Stimulated activated CD8-positive, alpha-beta memory T cell treated with anti-CD3 and anti-CD28 coated beads, Interleukin-4, amount 100 ng/mL, for 1 hour (primary cell): ENCODE measurements around the gene SEMA5A.

Experiments
- DNase-seq, 2 donors: peaks; one replicate each; pipeline ENCODE4 v3.0.0-alpha.2; 2020; ENCODE audit warnings: low read depth in 2 of 2, low spot score in 1 of 2

The SEMA5A gene

DNA sequence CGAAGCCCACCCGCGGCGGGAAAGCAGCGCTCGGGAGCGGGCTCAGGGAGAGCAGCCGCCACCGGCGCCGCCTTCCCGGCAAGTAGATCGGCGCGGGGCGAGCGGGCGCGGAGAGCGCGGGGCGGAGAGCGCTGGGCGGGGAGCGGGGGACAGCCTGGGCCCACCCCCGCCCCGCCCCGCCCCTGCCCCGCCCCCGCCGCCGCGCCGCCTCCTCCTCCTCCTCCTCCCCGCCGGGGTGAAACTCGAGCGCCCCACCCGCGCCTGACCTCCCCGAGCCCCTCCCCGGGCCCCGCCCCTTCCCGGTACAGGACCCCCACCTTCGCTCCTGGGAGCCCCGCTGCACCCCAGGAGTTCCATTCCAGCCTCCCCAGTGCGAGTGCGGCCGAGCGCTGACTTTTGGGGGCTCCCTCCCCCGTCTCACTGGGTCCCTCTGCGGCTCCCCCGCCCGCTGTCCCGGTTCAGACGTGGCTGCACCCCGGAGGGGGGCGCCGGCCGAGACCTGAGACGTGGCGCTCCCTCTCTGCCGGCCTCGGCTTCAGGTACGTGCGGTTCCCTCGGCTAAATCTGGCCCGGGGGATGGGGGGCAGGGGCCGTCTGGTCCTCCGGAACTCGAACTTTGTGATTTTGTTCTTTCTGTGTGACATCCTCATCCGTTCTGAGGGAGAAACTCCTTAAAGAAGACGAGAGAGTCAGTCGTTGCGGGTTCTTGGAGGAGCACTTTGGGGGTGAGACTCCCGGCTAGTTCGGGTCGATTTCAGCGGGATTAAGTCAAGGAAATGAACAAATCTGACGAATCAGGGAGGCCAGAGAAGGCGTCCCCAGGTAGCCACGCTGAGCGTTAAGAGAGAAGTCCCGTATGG lies at the start of gene SEMA5A:
Gene SEMA5A (minus strand): TSS at position 84 of the 860 bp plus-strand sequence. CDS start 166,129 bp downstream, outside the sequence.
- peak in 1 of 2 donors; percentile 1 for DNase-seq

DNA sequence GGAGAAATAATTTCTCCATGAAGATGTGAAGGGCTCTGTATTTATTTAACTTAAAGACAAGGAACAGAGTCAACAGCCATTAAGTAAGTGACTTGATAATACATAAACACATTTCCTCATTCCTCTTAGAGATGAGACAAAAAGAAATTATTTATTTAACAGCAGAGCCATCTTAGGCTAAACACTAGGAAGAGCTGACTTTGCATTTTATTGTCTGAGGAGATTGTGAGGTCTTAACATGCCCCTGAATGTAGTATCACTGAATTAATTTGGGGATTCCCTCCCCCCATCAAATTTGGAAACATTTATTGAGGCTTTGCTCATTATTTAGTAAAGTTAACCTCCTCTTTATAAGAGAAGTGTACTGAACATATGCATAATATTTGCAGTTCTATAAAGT lies 49.0 kb upstream of the SEMA5A start:
- no peak for DNase-seq

DNA sequence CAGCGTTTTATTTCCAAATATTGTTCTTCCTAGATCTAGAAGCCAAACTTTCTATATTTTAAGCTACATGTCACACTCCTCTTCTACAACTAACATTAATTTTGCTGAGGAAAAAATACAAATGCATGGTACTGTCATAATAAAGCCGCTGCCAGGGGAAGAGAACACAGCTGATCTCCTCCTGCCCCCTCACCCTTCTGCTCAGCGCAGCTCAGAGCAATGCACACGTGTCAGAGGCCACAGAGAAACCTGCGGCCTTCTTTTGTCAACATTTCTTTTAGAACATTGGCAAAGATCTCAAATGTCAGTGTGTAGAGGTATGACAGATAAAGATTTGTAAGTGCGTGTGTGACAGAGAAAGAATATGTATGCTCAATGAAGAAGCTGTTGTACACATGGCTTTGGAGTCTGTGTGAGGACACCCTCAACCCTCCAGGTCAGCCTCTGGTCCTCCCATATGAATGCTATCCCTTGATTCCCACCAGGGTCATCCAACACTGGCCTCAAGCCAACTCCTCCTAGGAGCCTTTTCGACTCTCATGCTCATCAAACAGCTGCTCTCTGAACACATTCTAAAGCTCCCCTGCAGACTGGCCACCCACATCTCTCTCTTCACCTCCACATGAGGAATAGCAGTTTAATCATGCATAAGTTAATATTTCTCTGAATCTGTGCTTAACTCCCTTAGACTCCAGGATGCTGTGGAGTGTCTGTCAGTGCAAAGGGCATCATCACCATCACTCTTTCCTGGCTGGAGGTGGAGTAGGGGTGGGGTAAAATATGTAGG lies 43.4 kb upstream of the SEMA5A start:
- no peak for DNase-seq

- no peak for DNase-seq
Measured at GRCh38 chr5:9588254-9588653, 42.4 kb upstream of the SEMA5A start.

- DNase-seq: no peak
Measured at GRCh38 chr5:9587135-9587534, 41.3 kb upstream of the SEMA5A start.

- no peak for DNase-seq
Measured at GRCh38 chr5:9582406-9582805, 36.5 kb upstream of the SEMA5A start.

DNA sequence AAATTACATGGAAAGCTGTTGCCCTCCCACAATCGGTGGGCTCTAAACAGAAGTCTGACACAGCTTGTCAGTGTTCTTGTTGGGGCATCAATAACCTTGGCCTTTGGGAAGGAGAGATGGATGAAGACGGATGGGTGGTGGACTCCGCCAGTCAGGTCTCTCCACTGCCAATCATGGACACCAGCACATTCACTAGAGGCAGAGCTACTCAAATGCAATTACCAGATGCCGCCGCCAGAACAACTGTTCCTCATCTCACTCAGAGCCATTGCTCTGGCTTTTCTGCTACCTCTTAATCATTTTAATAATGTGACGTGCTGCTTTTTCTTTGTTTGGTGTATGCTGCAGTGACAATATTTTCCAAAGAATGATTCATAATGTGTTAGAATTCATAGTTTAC lies 27.9 kb upstream of the SEMA5A start:
- DNase-seq: no peak

- no peak for DNase-seq
Measured at GRCh38 chr5:9572246-9572645, 26.4 kb upstream of the SEMA5A start.

GRCh38 chr5:9570876-9571275 lies 25.0 kb upstream of the SEMA5A start:
- DNase-seq: no peak

DNA sequence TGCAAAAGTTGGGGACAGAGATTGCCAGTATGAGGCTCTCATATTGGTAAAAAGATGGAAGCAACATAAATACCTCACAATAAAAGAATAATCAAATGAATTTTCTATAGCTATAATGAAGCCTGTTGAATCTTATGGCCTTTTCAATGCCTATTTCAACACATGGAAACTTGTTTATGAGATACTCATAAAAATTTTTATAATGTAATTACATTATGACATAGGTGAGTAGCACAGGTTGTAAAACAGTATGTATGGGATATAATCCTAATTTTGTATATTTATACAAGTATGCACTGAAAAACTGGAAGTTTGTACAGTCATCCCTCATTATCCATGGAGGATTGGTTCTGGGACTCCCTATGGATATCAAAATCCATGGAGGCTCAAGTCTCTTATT lies 21.2 kb upstream of the SEMA5A start:
- DNase-seq: no peak

- no peak for DNase-seq
Measured at GRCh38 chr5:9564752-9565151, 18.9 kb upstream of the SEMA5A start.

DNA sequence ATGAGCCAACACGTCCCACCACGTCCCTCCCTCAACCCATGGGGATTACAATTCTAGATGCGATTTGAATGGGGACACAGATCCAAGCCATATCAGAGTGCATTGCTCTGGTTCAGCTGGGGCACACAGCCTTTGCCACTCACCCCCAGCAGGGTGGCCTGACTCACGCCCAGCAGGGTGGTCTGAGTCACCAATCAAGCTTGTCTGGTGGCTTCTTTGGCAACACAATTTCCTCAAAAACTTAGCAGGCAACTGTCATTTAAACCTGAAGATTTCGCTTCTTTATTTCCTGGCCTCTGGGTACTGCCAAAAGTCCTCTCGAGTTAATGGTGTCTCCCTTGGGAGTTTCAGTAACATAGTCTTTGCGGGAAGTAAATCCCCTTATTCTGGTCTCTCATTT lies 16.3 kb upstream of the SEMA5A start:
- no peak for DNase-seq

- no peak for DNase-seq
Measured at GRCh38 chr5:9559965-9560364, 14.1 kb upstream of the SEMA5A start.

- DNase-seq: no peak
Measured at GRCh38 chr5:9558319-9558965, 12.6 kb upstream of the SEMA5A start.

DNA sequence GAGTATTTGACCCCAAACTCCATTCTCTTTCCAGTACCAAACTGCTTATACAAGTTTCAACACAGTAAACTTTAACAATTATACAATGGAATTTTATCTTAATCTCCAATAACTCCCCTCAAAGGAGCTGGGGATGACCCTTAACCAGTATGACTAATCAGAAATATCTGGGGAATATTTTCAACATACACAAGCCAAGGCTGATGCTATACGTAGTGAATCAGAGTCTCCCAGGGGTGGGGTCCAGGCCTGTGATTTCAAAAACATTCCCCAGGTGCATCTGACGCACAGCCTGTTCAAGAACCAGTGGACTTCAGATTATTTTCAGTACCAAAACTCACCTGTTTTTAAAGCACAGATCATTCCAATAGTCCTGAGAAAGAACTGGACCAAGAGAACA lies 11.8 kb upstream of the SEMA5A start:
- DNase-seq: no peak

DNA sequence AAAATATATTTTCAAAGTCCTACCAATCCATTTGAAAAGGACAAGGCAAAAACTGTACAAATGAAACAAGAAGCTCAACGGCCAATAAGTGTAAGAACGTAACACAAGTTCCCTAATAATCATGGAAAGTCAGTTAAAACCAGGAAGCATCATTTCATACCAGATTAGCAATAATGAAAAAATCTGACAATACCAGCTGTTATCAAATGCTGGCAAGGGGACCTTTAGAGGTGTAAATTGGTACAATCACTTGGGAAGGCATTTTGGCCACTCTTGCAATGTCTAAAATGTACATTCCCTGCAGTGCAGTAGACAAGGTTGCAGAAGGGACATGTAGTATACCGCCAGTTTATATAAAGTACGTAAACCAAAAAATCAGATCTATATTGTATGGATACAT lies 10.1 kb upstream of the SEMA5A start:
- DNase-seq: no peak

DNA sequence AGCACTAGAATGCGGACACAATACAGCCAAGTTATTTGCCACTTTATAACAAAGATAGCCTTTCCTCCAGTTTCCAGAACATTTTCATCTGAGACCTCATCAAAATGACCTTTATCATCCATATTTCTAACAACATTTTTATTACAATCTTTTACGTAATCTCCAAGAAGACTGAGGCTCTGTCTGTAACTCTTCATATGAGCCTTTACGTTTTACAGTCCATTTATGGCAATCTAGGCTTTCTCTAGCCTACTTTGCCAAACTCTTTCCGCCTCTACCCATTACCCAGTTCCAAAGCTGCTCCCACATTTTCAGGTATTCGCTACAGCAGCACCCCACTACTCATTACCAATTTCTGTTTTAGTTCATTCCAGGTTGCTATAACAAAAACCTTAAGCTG lies 8.2 kb upstream of the SEMA5A start:
- DNase-seq: no peak

DNA sequence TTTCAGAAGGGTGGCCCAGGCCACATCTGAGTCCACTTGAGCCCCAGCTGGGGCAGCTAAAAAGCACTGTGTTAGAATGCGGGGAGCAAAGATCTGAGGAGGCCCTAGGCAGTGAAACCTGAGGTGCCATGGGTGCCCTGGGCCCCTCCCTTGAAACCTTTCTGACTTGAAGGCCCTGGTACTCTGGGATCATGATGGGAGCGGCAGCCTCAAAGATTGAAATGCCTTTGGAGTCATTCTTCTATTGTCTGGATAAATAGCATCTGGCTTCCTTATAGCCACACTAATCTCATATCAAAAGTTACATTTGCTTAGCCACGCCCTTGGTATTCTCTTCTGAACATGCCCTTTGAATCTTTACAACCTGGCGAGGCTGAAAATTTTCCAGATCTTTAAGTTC lies 7.7 kb upstream of the SEMA5A start:
- no peak for DNase-seq

DNA sequence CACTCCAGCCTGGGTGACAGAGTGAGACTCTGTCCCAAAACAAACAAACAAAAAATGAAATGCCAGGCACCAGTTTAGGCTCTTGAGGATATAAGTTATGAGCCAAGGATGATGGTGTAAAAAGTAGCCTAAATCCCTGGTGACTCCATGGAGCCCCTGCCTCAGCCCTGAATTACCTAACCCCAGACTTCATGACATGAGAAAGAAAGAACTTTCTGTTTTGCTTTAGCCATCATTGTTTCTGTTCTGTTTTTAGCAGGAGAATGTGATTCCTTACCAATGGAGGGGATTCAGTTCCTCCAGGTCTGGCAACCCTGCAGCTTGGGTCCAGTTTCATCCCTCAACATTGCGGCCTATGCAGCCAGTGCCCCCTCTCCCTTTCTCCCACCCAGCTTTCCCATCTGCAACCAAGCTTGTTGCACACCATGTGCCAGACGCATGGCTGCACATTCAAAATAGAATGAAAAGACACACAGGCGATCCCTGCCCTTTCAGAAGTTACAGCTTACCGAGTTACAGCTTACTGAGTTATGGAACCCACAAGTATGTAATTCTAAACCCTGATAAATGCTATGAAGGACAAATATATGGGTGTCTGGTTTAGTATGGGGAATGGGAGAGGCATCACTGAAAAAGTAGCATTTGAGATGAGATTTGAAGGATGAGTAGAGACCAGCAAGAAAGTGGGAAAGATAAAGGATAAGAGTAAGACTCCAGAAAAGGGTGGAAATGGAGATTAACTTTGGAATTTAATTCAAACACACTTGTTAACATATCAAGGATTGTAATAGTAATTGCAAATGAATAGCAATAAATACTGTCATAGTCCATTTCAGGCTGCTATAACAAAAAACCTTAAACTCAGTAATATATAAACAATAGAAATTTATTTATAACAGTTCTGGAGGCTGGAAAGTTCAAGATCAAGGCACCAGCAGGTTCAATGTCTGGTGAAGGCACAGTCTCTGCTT lies 6.0 kb upstream of the SEMA5A start:
- no peak for DNase-seq

GRCh38 chr5:9549941-9550340 lies 4.1 kb upstream of the SEMA5A start:
- DNase-seq: no peak
